KOPT-K1 (cell line): ENCODE results near the gene CACNA2D3.

Source experiments
- H3K27ac ChIP-seq: fragments of 200-600 bp; sonication (generic); 2 replicates; pipeline ENCODE4 v1.5.1; 2016; ENCODE audit warnings: antibody characterized with exemption, mild to moderate bottlenecking, low read depth, low read length; ENCODE audit not compliant: poor library complexity, severe bottlenecking
- H3K36me3 ChIP-seq: fragments of 200-600 bp; sonication (generic); 2 replicates; pipeline ENCODE4 v1.5.1; 2017; ENCODE audit warnings: antibody characterized with exemption, mild to moderate bottlenecking, low read length, moderate library complexity; ENCODE audit not compliant: insufficient read depth
- H3K9me3 ChIP-seq: fragments of 200-600 bp; sonication (generic); 2 replicates; pipeline ENCODE4 v1.5.1; 2017; ENCODE audit warnings: antibody characterized with exemption, low read length, mild to moderate bottlenecking; ENCODE audit not compliant: insufficient read depth, poor library complexity, severe bottlenecking

CACNA2D3 gene

DNA sequence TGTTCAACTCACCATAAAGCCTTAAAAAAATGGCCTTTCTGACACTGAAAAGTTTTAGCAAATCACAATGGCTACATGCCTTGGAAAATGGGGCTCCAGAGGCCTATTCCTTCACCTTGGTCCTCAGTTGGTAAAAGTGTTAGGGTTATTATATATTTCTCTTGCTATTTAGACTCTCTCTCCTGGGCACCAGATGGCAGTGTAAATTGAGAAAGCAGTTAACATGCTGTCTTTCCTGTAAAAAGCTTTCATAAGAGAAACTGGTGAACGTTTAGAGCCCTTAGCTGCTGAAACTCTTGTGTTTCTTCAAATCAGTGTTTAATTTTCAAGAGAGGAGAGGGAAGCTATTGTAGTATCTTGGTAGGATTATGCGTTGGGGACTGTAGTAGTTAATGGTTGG, 715.6 kb downstream of the CACNA2D3 start:
- no peaks in the 10 kb centered on the region for H3K9me3 ChIP-seq

DNA sequence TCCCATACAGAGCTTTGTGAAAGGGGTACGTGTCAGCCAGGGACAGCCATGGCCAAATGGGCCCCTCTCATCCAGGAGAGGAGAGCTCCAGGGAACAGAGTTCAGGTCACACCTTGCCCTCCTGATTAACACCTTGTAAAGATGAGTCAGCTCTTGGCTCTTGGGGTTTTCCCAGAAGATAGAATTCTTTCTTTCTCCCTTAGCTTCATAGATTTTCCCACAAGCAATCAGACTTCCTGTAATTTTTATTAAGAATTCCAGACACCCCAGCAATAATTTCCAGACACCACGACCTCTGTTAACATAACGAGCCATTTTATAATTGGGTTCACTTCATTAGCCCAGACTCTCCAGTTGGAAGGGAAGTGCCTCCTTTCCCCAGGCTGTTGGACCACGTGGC, 719.1 kb downstream of the CACNA2D3 start:
- Histone ChIP-seq H3K27ac (no peak overlapping the region), H3K9me3 (no peaks in the 10 kb centered on the region), H3K36me3 (no peaks in the 10 kb centered on the region)

More for the DNA sequence above, 715.6 kb downstream of the CACNA2D3 start:
- no peaks in the 10 kb centered on the region for H3K36me3 ChIP-seq
- H3K27ac ChIP-seq: no peak overlapping the region

DNA sequence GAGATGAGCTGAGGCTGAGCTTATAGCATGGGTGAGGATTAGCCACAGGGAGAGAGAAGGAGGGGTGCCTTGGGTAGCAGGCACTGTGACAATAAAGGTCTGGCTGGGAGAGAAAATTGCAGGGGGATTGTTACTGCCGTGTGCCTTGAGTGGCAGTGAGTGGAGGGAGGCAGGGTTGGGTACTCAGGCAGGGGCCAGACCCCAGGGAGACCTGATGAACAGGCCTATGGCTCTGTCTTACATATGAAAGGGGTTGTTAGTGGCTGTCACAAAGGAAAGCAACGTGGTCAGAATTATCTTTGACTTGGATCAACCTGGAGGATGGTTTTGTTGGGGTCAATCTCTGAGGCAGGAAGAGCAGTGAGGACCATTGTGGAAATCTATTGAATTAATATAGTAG, 721.0 kb downstream of the CACNA2D3 start:
- no peaks in the 10 kb centered on the region for H3K9me3 ChIP-seq
- no peak overlapping the region for H3K27ac ChIP-seq
- no peaks in the 10 kb centered on the region for H3K36me3 ChIP-seq

GRCh38 chr3:54844211-54844610, 721.9 kb downstream of the CACNA2D3 start:
- no peaks in the 10 kb centered on the region for H3K9me3 ChIP-seq
- no peak overlapping the region for H3K27ac ChIP-seq
- H3K36me3 ChIP-seq: no peaks in the 10 kb centered on the region

- Histone ChIP-seq H3K36me3 (no peaks in the 10 kb centered on the region), H3K9me3 (no peaks in the 10 kb centered on the region), H3K27ac (no peak overlapping the region)
These were observed 722.7 kb downstream of the CACNA2D3 start for GRCh38 chr3:54845011-54845410.

- H3K9me3 ChIP-seq: no peaks in the 10 kb centered on the region
- H3K36me3 ChIP-seq: no peaks in the 10 kb centered on the region
- H3K27ac ChIP-seq: no peak overlapping the region
These were observed 723.2 kb downstream of the CACNA2D3 start for GRCh38 chr3:54845551-54845950.

GRCh38 chr3:54846119-54846518, 723.8 kb downstream of the CACNA2D3 start:
- Histone ChIP-seq H3K27ac (no peak overlapping the region), H3K9me3 (no peaks in the 10 kb centered on the region), H3K36me3 (no peaks in the 10 kb centered on the region)

DNA sequence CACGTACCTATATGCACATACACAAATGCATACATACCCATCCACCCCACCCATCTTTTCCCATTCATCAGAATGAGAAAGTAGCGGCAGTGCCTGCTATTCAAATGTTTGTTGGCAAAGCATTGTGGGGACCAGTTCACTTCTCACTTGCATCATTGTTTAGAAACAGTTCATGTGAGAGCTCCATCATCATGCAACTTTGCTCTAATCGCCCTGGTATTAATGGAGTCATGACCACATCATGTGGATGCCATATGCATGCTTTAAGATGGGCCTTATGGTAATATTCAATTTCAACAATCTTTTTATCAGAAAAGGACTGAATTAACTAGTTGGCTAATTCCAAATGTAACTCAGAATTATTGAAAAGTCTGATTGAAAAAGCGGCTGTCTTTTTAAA, 725.0 kb downstream of the CACNA2D3 start:
- no peaks in the 10 kb centered on the region for H3K36me3 ChIP-seq
- no peak overlapping the region for H3K27ac ChIP-seq
- H3K9me3 ChIP-seq: no peaks in the 10 kb centered on the region

- Histone ChIP-seq H3K9me3 (no peaks in the 10 kb centered on the region), H3K27ac (no peak overlapping the region)
These were observed 727.0 kb downstream of the CACNA2D3 start for GRCh38 chr3:54849360-54849759.

GRCh38 chr3:54850484-54851018, 728.2 kb downstream of the CACNA2D3 start:
- H3K27ac ChIP-seq: no peak overlapping the region
- H3K9me3 ChIP-seq: no peaks in the 10 kb centered on the region
- H3K36me3 ChIP-seq: no peaks in the 10 kb centered on the region

More at GRCh38 chr3:54849360-54849759, 727.0 kb downstream of the CACNA2D3 start:
- H3K36me3 ChIP-seq: no peaks in the 10 kb centered on the region

GRCh38 chr3:54853573-54854404, 731.4 kb downstream of the CACNA2D3 start:
- H3K9me3 ChIP-seq: no peaks in the 10 kb centered on the region
- H3K27ac ChIP-seq: no peak overlapping the region
- no peaks in the 10 kb centered on the region for H3K36me3 ChIP-seq

DNA sequence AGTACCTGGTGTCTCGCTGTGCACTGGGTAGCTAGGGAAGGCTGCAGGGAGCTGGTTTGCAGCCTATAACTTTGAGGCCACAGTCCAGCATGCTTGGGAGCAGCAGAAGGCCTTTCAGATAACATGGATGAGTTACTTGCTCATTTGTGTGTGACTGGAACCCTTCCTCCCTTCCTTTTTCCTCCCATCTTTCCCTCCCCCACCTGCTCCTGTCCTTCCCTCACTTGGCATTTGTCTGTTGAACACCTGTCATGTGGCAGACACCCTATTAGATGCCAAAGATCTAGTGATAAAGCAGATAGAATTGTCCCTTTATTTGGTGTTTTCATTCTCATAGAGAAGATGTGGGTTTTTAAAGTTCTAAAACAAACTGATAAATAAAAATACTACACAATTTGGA, 733.9 kb downstream of the CACNA2D3 start:
- Histone ChIP-seq H3K36me3 (no peaks in the 10 kb centered on the region), H3K27ac (no peak overlapping the region), H3K9me3 (no peaks in the 10 kb centered on the region)

GRCh38 chr3:54857343-54857742, 735.0 kb downstream of the CACNA2D3 start:
- Histone ChIP-seq H3K9me3 (no peaks in the 10 kb centered on the region), H3K36me3 (no peaks in the 10 kb centered on the region), H3K27ac (no peak overlapping the region)

DNA sequence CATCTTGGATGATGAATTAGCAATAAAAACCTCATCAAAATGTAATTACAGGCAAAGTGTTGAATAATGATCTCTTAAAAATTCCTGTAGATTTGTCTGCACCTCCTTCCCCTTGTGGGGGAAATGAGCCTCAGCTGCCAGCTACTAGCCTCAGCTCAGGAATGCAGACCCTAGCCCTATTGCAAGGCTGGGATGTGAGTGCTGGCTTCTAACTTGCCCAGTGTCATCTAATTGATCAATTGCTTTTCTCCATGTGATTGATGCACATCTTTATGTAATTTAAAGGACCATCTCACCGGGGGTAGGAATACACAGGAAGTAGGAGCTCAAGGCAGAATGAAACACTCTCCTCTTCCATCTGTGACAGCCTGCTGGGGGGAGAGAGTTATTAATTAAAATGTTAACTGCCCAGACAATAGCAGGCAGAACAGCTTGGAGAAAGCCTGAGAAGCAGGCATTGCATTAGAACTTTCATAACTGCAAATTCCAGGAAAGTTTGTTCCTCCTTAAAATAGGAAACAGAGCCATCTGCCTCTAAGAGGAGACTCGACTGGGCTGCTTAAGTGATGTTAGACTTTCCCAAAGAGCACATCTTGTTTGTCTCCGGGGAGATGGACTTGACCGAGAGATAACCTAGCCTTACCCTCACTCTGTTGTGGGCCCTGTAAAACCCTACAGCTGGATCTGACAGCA, 735.9 kb downstream of the CACNA2D3 start:
- Histone ChIP-seq H3K36me3 (no peaks in the 10 kb centered on the region), H3K27ac (no peak overlapping the region), H3K9me3 (no peaks in the 10 kb centered on the region)

DNA sequence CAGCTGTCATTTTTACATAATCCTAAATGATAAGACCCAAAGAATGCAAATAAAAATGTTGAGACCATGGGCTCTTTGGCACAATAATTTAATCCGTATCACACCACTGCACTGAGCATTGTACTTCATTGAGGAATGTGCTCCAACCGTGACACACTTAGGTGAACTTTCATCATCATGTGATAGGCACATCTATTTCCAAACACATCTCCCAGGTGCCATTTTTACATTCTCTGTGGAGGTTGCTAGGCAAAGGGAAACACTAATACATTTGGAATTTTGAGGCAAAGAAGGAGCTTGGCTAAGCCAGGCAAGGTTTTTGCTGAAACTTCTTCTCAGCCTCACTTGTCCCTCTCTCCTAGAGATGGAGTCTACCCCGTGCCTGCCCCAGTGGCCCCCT, 736.8 kb downstream of the CACNA2D3 start:
- Histone ChIP-seq H3K27ac (no peak overlapping the region), H3K36me3 (no peaks in the 10 kb centered on the region), H3K9me3 (no peaks in the 10 kb centered on the region)
